HT1080 (cell line): ENCODE data around the gene IL10. TPM values are rescaled to one million over a fixed set of nuclear protein-coding genes. Genes with fewer than 3 reads are reported as not detected.
A peak's percentile ranks its signal among the peaks of the same experiment; 100 is the strongest.

Source experiments
- DNase-seq: peaks from one replicate; pipeline ENCODE4 v3.0.0-alpha.2; 2015; ENCODE audit warnings: low read depth
- polyA plus RNA-seq, 2 experiments: library from polyadenylated mRNA; depleted of rRNA; stranded (reverse); fragments of >200 nt; gene quantifications; 2 replicates each; pipeline ENCODE4 v1.2.3, GENCODE V29; 2015
- total RNA-seq: library from RNA; depleted of rRNA; stranded (reverse); fragments of >200 nt; shearing (Covaris generic); gene quantifications from 2 replicates; pipeline ENCODE4 v1.2.3, GENCODE V29; 2014; rRNA removed

Gene IL10
- not detected in 2 replicates for total RNA-seq
- polyA plus RNA-seq (2015; cell fraction: cytosol; rRNA removed): not detected in 2 replicates
- not detected in 2 replicates for polyA plus RNA-seq (2015; cell fraction: nucleus; rRNA removed)

- DNase-seq: no peak
Observed at GRCh38 chr1:206772243-206772937, at the start of gene IL10. Gene IL10, minus strand, starts transcription at chr1:206772494. Its CDS starts 59 bp downstream, at chr1:206772435.

GRCh38 chr1:206821493-206821892 is 49.2 kb upstream of the IL10 start:
- no peak for DNase-seq

GRCh38 chr1:206816390-206817287 is 44.3 kb upstream of the IL10 start:
- DNase-seq: no peak

- peak; percentile 47 for DNase-seq
Observed at GRCh38 chr1:206814716-206815341, 42.5 kb upstream of the IL10 start.

DNA sequence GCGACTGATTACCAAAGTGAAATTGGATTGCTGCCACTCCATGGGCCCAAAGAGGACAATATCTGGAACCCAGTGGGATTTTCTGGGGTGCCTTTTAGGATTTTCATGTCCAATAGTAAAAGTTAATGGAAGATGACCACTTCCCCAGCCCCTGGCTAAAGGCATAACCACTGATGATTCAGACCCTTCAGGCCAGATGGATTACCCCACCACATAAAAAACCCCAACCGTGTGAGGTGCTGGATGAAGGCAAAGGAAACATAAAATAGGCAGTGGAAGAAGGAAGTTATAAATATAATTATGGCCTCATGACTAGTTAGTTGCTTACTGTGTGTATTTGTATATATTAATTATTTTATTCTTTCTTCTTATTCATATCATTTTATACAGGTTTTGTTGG is 40.2 kb upstream of the IL10 start:
- DNase-seq: no peak

DNA sequence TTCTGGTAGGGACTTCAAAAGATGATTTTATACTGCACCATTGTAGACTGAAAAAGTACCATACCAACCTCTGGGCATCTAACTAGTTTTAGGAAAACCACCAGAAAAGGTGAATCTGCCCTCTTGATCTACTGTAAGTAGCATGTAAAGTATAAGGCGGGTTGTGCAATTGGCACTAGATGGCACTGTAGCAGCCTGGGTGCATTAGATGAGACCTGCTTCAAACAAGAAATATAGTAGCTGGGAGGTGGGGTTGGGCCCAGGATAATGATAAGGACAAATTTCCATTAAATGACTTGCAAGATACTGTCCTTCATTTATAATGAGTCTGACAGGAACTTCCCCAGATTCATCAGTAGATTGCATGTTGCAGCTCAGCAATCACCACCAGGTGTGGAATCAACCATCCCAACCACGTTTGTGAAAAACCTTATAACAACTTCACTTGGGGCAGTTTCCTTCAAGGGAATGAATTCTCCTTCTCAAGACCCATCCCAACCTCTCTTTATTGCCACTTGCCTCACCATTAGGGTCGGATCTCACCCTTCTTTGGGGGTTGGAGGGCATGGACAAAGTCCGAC is 37.3 kb upstream of the IL10 start:
- DNase-seq: peak; percentile 51

DNA sequence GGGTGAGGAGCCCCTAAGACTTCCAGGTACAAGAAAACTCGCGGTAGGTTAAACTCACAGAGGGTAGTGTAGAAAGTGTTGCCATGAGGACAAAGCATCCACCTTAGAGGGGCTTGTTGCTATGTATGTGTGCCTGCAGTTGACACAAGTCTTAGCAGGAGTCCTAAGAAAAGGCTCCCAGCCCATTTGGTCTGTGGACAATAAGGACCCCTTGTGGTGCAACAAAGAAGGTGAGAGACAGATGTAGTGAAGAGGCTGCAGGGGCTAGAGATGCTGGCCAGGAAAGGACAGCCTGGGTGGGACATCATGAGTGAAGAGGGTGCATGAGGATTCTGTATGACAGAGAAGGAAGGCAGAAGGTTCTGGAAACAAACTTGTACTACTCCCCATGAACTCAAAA is 36.3 kb upstream of the IL10 start:
- peak; percentile 50 for DNase-seq

DNA sequence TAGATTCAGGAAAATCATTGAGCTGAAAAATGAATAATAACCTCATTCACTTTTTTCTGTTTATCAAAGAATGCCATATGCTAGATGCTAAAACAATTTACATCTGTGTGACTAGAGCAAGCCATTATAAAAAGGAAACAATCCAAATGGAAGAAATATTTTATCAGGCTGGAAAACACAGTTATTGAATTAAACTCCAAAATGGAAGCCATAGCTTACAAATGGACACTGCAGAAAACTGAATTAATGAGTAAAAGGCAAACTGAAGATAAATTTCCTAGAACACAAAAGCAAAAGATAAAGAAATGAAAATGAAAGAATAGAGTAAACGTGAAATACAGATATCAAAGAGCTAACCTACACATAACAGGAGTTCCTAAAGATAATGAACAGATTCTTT is 33.1 kb upstream of the IL10 start:
- no peak for DNase-seq

GRCh38 chr1:206804156-206804737 is 32.0 kb upstream of the IL10 start:
- DNase-seq: no peak

DNA sequence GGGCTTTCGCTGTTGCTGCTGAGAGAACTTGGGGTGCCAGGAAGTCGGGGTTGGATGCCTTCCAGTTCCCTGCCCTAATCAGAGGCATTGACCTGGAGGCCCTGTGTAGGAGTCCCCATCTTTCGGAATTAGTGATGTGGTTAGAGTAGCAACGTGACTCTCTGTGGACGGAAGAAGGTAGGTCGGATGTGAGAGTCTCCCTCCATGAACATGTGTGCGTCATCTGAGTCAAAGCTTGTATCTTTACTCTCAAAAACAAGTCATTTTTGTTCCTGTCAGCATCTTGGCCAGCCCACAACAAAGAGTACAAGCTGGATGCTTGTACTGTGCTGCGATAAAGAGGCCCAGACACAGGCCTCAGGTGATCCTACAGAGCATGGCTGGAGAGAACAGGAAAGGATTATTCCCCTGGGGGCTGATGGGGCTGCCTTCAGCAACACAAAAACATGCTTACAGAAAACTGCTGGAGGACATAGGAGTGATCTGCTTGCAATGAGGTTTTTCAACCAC is 31.0 kb upstream of the IL10 start:
- no peak for DNase-seq

DNA sequence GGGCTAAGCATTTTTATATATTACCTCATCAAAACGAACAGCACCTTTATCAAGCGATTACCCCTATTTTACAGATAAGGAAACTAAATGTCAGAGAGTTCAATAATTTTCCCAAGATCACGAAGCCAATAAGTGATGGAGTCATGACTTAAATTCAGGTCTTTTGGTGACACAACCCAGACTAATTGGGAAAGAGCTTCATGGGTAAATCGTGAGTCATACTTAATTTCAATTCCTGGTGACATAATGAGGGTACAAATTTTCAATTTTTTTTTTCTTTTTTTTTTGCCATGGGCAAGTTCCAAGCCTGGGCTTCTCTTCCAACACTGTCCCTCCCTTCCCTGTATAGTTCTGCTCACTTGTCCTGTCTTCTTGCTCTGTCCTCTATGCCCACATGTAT is 30.1 kb upstream of the IL10 start:
- DNase-seq: no peak

GRCh38 chr1:206801467-206801866 is 29.2 kb upstream of the IL10 start:
- no peak for DNase-seq

DNA sequence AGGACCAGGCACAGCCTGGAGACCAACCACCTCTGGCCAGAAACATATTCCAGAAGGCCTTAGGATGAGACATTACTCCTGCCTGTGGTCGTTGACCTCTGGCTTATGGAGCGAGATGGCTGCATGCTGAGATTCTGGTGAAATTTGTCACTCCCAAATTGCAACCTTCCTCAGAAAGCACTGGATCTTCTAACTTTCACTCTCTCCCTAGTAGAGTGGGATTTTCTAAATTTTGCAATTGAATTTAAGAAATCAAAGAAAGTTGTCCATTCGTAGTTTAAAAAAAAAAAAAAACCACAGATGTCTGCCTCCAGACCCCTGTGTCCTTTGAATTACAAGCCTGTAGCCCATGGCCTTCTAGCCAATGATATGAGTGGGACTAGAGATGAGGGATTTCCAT is 28.6 kb upstream of the IL10 start:
- DNase-seq: no peak

DNA sequence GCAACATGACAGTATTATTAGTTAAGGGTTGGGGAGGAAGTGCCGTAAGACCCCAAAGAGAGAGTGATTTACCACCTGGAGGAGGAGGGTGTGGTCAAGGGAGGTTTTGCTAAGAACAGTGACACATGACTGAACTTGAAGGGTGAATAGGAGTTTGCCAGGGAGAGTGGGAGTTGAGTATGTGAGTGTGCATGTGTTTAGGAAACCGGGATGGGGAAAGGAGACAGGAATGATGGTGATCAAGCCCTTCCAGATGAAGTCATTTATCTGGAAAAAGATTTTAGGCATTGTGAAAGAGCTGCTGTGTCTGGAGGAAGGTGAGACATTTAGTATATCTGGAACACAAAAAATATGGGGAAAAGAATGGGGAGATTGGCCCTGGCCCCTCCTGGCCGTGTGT is 28.1 kb upstream of the IL10 start:
- no peak for DNase-seq

- DNase-seq: no peak
Observed at GRCh38 chr1:206799311-206799710, 27.0 kb upstream of the IL10 start.

DNA sequence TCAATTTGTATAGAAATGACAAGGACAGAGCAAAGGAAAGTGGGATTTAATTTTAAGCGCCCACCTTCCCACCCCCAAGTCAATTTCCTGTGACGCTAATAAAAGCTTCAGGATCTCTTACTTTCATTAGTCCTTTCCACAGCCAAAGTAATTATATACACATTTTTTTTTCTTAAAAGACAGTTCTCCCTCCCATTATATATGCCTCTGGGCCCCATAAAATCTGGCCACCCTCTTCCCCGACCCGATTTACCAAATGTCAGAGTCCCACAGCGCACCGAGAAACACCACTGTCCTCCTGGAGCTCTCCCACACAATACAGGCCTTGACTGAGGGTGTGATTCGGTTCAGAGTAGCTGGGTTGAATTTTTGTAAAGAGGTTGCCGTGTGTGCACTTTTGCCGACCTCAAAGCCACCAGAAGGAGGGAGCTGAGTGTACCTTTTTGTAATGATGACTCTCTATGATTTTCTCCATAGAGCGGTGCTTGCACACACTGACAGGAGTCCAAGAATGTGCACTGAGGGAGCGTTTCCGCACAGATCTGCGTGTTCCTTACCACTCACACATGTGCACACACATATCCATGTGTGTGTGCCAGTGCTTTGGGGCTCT is 26.2 kb upstream of the IL10 start:
- DNase-seq: no peak

- DNase-seq: peak; percentile 15
Observed at GRCh38 chr1:206797534-206798383, 25.5 kb upstream of the IL10 start.

- no peak for DNase-seq
Observed at GRCh38 chr1:206796981-206797402, 24.7 kb upstream of the IL10 start.

- no peak for DNase-seq
Observed at GRCh38 chr1:206796116-206796515, 23.8 kb upstream of the IL10 start.
